Measurements from ENCODE around the gene PRR23E. TPM values are rescaled to one million over a fixed set of nuclear protein-coding genes. Genes with fewer than 3 reads are reported as not detected.
A peak's percentile ranks its signal among the peaks of the same experiment; 100 is the strongest.

The PRR23E gene
- polyA plus RNA-seq, 1 donor from 2014 or later, result not detected

DNA sequence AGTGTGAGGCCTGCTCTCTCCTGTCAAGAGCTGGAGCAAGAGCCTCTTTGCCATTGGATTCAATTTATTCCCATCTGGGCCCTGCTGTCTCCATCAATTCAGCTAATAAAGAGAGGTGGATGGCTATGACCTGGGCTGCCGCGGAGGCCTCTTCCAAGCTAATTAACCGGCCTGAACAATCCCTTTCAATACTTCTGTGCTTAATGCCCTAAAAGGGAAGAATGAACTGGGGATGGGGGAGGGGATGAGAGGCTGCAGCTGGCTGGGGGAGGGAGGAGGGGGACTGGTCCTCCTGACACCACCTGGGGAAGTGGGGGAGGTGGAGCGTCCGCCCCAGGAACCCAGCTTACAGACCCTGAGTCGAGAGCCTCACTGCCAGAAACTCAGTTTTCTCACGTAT, 33.4 kb upstream of the PRR23E start:
- no peaks in the 10 kb centered on the region for H3K36me3 ChIP-seq (ENCODE audit: insufficient read depth, low read length)
- H3K9ac ChIP-seq (ENCODE audit: low read length), result peak overlapping the region; percentile 63
- H3K27me3 ChIP-seq (ENCODE audit: insufficient read depth, low read depth, low read length), result no peaks in the 10 kb centered on the region
- no peaks in the 10 kb centered on the region for H3K9me2 ChIP-seq (ENCODE audit: insufficient read depth, low read length)
- H3K79me2 ChIP-seq (replicated peaks; ENCODE audit: insufficient read depth, low read length), result no peaks in the 10 kb centered on the region
- peak overlapping the region; percentile 31 for H3K4me3 ChIP-seq (ENCODE audit: low read length)
- no peaks in the 10 kb centered on the region for H3F3A ChIP-seq (ENCODE audit: insufficient read depth, low read length, poor library complexity, severe bottlenecking)
- no peaks in the 10 kb centered on the region for H4K20me1 ChIP-seq (ENCODE audit: insufficient read depth)
- no peak overlapping the region for H3K4me2 ChIP-seq (ENCODE audit: low read length)
- H3K27ac ChIP-seq (ENCODE audit: low read length), result peak overlapping the region; percentile 83
- H3K9me3 ChIP-seq (ENCODE audit: low read length), result no peaks in the 10 kb centered on the region
- H2AFZ ChIP-seq (ENCODE audit: low read depth, low read length), result peak overlapping the region; percentile 53
- TF ChIP-seq TAF1 (IDR thresholded peaks at IDR 0.05; ENCODE audit: low read depth) (peak; percentile 51), SMC3 (conservative IDR thresholded peaks at IDR 0.05; ENCODE audit: poor library complexity) (peak; percentile 5), POLR2AphosphoS5 (IDR thresholded peaks at IDR 0.05) (no peak), EZH2 (IDR thresholded peaks at IDR 0.05; ENCODE audit: borderline replicate concordance, insufficient read depth, low read length, poor library complexity, severe bottlenecking) (no peak)
- TF ChIP-seq, protein P1, sequence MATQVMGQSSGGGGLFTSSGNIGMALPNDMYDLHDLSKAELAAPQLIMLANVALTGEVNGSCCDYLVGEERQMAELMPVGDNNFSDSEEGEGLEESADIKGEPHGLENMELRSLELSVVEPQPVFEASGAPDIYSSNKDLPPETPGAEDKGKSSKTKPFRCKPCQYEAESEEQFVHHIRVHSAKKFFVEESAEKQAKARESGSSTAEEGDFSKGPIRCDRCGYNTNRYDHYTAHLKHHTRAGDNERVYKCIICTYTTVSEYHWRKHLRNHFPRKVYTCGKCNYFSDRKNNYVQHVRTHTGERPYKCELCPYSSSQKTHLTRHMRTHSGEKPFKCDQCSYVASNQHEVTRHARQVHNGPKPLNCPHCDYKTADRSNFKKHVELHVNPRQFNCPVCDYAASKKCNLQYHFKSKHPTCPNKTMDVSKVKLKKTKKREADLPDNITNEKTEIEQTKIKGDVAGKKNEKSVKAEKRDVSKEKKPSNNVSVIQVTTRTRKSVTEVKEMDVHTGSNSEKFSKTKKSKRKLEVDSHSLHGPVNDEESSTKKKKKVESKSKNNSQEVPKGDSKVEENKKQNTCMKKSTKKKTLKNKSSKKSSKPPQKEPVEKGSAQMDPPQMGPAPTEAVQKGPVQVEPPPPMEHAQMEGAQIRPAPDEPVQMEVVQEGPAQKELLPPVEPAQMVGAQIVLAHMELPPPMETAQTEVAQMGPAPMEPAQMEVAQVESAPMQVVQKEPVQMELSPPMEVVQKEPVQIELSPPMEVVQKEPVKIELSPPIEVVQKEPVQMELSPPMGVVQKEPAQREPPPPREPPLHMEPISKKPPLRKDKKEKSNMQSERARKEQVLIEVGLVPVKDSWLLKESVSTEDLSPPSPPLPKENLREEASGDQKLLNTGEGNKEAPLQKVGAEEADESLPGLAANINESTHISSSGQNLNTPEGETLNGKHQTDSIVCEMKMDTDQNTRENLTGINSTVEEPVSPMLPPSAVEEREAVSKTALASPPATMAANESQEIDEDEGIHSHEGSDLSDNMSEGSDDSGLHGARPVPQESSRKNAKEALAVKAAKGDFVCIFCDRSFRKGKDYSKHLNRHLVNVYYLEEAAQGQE (IDR thresholded peaks at IDR 0.05; ENCODE audit: borderline replicate concordance), result peak; percentile 42

DNA sequence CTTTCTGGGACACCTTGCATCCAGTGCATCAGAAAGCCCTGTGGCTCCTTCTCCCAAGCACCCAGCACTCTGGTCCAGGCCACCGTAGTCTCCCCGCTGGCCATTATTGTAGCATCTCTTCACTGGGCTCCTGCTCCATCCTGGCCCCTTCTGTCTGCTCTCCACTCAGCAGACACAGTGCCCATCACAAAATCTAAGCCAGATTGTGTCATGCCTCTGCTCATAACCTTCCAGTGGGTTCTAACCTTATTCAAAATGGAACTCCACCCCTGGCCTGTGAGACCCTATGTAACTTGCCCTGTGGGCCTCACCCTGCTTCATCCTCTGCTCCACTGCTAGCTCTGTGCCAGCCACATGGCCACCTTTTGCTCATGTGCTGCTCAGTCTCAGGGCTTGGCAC, 31.7 kb upstream of the PRR23E start:
- TF ChIP-seq EP300 (conservative IDR thresholded peaks at IDR 0.05; ENCODE audit: poor library complexity, severe bottlenecking) (no peak), TAF1 (IDR thresholded peaks at IDR 0.05; ENCODE audit: low read depth) (no peak), EZH2 (IDR thresholded peaks at IDR 0.05; ENCODE audit: borderline replicate concordance, insufficient read depth, low read length, poor library complexity, severe bottlenecking) (no peak), POLR2AphosphoS5 (IDR thresholded peaks at IDR 0.05) (no peak), RAD21 (conservative IDR thresholded peaks at IDR 0.05) (no peak), MXI1 (conservative IDR thresholded peaks at IDR 0.05; ENCODE audit: poor library complexity, severe bottlenecking) (no peak), SMC3 (conservative IDR thresholded peaks at IDR 0.05; ENCODE audit: poor library complexity) (no peak)
- TF ChIP-seq, protein P2, sequence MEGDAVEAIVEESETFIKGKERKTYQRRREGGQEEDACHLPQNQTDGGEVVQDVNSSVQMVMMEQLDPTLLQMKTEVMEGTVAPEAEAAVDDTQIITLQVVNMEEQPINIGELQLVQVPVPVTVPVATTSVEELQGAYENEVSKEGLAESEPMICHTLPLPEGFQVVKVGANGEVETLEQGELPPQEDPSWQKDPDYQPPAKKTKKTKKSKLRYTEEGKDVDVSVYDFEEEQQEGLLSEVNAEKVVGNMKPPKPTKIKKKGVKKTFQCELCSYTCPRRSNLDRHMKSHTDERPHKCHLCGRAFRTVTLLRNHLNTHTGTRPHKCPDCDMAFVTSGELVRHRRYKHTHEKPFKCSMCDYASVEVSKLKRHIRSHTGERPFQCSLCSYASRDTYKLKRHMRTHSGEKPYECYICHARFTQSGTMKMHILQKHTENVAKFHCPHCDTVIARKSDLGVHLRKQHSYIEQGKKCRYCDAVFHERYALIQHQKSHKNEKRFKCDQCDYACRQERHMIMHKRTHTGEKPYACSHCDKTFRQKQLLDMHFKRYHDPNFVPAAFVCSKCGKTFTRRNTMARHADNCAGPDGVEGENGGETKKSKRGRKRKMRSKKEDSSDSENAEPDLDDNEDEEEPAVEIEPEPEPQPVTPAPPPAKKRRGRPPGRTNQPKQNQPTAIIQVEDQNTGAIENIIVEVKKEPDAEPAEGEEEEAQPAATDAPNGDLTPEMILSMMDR (IDR thresholded peaks at IDR 0.05; ENCODE audit: poor library complexity, severe bottlenecking), result no peak
- TF ChIP-seq, protein P1 (IDR thresholded peaks at IDR 0.05; ENCODE audit: borderline replicate concordance), result no peak
- Histone ChIP-seq H3K27me3 (ENCODE audit: insufficient read depth, low read depth, low read length) (no peaks in the 10 kb centered on the region), H3K36me3 (ENCODE audit: insufficient read depth, low read length) (no peaks in the 10 kb centered on the region), H3K79me2 (replicated peaks; ENCODE audit: insufficient read depth, low read length) (no peaks in the 10 kb centered on the region), H3F3A (ENCODE audit: insufficient read depth, low read length, poor library complexity, severe bottlenecking) (no peaks in the 10 kb centered on the region), H2AFZ (ENCODE audit: low read depth, low read length) (no peak overlapping the region), H4K20me1 (ENCODE audit: insufficient read depth) (no peaks in the 10 kb centered on the region), H3K9ac (ENCODE audit: low read length) (no peak overlapping the region), H3K4me2 (ENCODE audit: low read length) (no peak overlapping the region), H3K27ac (ENCODE audit: low read length) (no peak overlapping the region), H3K9me3 (ENCODE audit: low read length) (no peaks in the 10 kb centered on the region), H3K4me3 (ENCODE audit: low read length) (no peak overlapping the region), H3K9me2 (ENCODE audit: insufficient read depth, low read length) (no peaks in the 10 kb centered on the region)
